ENCODE measurements around the gene MSI1.

Gene MSI1

DNA sequence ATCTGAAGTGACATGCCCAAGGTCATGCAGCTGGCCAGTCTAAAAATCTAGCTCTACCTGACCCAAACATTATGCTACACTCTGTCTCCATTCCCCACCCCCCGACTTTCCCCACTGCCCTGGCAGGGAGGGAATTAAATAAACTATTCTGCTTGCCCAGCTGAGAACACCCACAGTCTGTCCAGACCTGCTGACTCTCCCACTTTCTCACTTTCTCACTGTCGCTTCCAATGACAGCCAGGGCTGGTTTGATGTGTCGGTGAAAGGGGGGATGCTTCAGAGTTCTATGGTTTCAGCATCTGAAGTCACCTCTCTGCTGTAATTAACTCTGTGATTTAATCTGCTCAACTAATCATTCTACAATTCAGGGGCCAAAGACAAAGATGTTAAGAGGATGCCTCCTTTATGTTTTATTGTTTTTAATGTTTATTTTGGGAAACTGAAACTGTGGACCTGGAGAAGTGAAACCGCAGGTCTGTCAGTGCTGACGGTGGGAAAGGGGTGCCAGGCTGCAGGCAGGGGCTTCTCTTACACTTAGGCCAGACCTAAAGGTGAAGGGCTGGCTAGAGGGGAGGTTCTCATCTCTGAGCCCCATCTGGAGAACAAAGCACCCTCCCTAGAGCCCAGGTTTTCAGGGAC, 8.1 kb upstream of the MSI1 start:
- no peak for DNase-seq (ENCODE audit: low spot score)
- TF ChIP-seq, protein P1, sequence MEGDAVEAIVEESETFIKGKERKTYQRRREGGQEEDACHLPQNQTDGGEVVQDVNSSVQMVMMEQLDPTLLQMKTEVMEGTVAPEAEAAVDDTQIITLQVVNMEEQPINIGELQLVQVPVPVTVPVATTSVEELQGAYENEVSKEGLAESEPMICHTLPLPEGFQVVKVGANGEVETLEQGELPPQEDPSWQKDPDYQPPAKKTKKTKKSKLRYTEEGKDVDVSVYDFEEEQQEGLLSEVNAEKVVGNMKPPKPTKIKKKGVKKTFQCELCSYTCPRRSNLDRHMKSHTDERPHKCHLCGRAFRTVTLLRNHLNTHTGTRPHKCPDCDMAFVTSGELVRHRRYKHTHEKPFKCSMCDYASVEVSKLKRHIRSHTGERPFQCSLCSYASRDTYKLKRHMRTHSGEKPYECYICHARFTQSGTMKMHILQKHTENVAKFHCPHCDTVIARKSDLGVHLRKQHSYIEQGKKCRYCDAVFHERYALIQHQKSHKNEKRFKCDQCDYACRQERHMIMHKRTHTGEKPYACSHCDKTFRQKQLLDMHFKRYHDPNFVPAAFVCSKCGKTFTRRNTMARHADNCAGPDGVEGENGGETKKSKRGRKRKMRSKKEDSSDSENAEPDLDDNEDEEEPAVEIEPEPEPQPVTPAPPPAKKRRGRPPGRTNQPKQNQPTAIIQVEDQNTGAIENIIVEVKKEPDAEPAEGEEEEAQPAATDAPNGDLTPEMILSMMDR (IDR thresholded peaks at IDR 0.05; ENCODE audit: extremely low read depth, missing control alignments), result no peak

DNA sequence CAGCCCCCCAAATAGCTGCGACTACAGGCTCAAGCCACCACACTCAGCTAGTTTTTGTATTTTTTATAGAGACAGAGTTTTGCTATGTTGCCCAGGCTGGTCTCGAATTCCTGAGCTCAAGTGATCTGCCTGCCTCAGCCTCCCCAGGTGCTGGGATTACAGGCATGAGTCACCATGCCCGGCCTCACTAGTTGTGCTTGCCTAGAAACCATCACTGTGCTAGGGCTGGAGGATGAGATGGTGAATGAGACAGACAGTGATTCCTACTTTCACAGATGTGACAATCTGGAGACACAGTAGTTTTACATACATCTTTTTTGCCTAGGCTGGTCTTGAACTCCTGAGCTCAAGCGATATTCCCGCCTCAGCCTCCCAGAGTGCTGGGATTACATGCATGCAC, 7.5 kb upstream of the MSI1 start:
- TF ChIP-seq, protein P1 (IDR thresholded peaks at IDR 0.05; ENCODE audit: extremely low read depth, missing control alignments), result no peak
- no peak for DNase-seq (ENCODE audit: low spot score)

DNA sequence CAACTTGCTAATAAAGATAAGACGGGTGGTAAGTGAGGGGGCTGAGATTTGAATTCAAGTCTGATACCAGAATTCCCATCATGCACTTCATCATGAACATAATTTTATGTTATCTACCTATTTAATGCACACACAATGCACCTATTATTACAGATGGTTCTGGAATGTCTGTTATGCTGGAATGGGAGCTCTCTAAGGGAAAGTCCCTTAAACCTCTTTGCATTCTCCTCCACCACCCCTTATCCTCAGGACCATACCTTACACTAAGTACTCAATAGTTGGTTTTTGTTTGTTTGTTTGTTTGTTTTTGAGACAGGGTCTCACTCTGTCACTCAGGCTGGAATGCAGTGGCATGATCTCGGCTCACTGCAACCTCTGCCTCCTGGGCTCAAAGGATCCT, 7.0 kb upstream of the MSI1 start:
- no peak for DNase-seq (ENCODE audit: low spot score)
- TF ChIP-seq, protein P1 (IDR thresholded peaks at IDR 0.05; ENCODE audit: extremely low read depth, missing control alignments), result no peak

DNA sequence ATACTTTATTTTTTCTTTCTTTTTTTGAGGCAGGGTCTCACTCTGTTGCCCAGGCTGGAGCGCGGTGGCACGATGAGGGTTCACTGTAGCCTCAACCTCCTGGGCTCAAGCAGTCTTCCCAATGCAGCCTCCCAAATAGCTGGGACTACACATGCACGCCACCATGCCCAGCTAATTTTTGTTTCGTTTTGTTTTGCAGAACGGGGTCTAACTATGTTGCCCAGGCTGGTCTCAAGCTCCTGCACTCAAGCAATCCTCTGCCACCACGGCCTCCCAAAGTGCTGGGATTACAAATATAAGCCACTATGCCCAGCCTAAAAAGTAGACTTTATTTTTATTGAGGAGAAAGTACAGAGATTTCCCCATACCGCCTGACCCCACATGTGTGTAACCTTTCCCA, 4.7 kb upstream of the MSI1 start:
- DNase-seq (ENCODE audit: low spot score), result no peak
- TF ChIP-seq, protein P1 (IDR thresholded peaks at IDR 0.05; ENCODE audit: extremely low read depth, missing control alignments), result no peak

DNA sequence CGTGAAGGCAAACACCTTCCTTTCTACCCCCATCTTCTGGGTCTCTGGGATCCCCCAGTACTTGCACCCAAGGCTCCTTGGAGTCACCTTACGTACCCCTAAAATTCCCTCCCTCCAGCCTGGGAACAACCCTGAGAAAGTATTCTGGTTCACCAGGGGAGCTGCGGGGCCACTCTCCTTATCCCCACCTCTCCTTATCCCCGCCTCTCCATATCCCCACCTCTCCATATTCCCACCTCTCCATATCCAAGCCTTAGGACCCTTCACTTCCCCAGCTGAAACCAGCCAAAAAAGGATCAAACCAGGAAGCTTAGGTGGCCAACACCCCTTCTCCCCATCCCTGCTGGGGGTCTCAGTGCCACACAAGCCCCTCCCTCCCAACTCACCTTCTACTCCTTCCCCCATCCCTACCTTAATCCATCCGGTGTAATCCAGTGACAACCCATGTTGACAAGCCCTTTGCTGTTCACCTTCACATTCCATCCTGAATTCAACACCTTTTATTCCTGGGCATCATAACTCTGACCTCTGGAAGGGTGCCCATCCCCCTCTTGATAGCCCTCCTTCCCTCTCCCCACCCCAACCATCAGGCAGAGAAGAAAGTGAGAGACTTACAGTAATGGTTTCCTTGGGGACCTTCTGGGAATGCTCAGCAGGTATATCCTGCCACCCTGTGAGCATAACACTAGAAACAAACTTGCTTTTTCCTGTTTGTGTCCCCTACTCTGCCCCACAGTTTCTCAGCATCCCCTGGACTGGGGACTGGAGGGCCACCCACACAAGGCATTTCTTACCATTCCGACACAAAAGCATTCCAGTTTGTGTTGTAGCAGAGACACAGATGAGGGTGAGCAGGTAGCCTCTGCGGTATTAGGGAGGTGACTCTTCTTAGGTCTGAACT, 1.6 kb upstream of the MSI1 start:
- TF ChIP-seq, protein P1 (IDR thresholded peaks at IDR 0.05; ENCODE audit: extremely low read depth, missing control alignments), result no peak
- no peak for DNase-seq (ENCODE audit: low spot score)

DNA sequence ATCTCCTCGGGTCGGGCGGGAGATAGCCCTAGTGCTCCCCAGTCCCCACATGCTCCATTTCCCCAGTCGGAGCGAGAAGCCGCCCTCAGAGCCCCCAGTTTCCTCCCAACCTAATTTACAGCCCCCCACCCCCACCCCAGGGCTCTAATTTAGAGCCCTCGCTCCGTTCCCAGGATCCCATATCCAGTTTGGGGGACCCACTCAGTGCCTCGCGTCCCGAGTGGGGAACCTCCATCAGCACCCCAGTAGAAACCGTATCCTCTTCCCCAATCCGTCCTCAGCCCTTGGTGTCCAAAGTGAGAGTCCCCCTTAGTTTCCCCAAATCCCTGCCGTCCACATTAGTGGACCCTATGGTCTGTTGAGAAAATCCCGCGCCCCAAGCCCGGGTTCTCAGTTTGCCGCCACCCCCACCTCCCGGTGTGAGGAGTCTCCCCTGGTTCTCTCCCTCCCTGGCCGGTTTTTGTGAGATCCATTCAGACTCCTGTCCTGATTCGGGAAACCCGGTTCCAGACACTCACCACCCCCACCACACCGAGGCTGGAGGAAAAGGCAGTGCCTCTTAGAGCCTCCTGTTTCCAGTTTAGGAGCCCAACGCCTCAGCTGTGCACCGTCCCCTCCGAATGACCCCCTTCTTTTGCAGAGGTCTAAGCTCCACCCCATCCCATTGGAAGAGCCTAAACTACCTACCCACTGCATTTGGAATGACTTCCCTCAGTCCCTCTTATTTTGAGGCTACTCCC, 809 bp upstream of the MSI1 start:
- DNase-seq (ENCODE audit: low spot score), result no peak
- TF ChIP-seq, protein P1 (IDR thresholded peaks at IDR 0.05; ENCODE audit: extremely low read depth, missing control alignments), result no peak
